ENCODE results near the gene ADGRV1.
"Not testable (repeated sequence)": the region's sequence is repeated elsewhere in the genome, so short reads cannot be mapped to it uniquely, and the experiment has no call there.

The ADGRV1 gene

DNA sequence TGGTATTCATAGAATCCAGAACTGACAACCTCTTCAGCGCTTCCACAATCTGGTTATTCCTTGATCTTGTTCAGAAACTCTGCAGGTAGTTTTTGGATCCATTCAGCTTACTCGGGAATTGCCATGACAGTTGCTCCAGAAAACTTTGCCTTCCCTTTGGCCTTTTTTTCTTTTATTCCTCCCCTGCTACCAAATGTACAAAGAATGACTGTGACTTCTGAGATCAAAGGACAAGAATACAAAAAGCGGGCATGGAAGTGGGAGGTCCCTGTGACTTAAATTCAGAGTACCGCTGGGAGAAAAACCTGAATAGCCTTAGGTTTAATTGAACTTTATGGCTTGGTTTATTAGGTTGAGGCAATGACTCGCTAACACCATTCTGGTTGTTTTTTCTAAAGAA, 59.5 kb downstream of the ADGRV1 start:
- Mint-ChIP-seq H3K4me1 (ENCODE audit: low read depth in 2 of 2) (peaks cover 3 to 4% of the 10 kb centered on the region in 2 donors), H3K27ac (no peak overlapping the region), H3K4me3 (no peak overlapping the region), H3K36me3 (ENCODE audit: insufficient read depth) (no peaks in the 10 kb centered on the region), H3K27me3 (no peaks in the 10 kb centered on the region), H3K9me3 (no peaks in the 10 kb centered on the region)
- no peak for ATAC-seq (replicated peaks)
- DNase-seq, result no peak

DNA sequence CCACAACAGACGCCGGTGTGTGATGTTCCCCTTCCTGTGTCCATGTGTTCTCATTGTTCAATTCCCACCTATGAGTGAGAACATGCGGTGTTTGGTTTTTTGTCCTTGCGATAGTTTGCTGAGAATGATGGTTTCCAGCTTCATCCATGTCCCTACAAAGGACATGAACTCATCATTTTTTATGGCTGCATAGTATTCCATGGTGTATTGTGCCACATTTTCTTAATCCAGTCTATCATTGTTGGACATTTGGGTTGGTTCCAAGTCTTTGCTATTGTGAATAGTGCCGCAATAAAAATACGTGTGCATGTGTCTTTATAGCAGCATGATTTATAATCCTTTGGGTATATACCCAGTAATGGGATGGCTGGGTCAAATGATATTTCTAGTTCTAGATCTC, 61.2 kb downstream of the ADGRV1 start:
- not testable (repeated sequence) for H3K4me3 Mint-ChIP-seq; DNase-seq; H3K9me3 Mint-ChIP-seq; H3K27me3 Mint-ChIP-seq; H3K4me1 Mint-ChIP-seq (ENCODE audit: low read depth in 2 of 2); H3K27ac Mint-ChIP-seq; ATAC-seq (replicated peaks); H3K36me3 Mint-ChIP-seq (ENCODE audit: insufficient read depth)

DNA sequence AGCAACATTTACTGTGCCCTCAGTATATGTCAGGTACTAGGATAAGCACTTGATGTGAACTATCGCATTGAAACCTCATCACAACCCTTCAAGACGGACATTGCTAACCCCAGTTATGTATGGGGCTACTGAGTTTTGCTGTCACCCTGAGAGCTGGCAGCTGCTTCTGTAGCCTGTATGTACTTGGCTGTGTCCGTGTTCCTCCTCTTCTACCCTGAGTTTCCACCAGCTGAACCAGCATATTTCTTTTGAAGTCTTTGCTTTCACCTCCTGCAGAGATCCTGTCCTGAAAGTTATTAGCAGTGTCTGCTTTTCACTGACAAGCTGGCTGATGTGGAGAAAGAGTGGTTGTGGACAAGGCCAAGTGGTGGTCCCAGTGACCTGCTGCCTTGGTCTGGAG, 63.3 kb downstream of the ADGRV1 start:
- H3K4me1 Mint-ChIP-seq (ENCODE audit: low read depth in 2 of 2), result no peaks in the 10 kb centered on the region
- H3K4me3 Mint-ChIP-seq, result no peak overlapping the region
- no peaks in the 10 kb centered on the region for H3K27me3 Mint-ChIP-seq
- no peak overlapping the region for H3K27ac Mint-ChIP-seq
- H3K36me3 Mint-ChIP-seq (ENCODE audit: insufficient read depth), result no peaks in the 10 kb centered on the region
- H3K9me3 Mint-ChIP-seq, result no peaks in the 10 kb centered on the region
- no peak for ATAC-seq (replicated peaks)
- DNase-seq, result no peak

DNA sequence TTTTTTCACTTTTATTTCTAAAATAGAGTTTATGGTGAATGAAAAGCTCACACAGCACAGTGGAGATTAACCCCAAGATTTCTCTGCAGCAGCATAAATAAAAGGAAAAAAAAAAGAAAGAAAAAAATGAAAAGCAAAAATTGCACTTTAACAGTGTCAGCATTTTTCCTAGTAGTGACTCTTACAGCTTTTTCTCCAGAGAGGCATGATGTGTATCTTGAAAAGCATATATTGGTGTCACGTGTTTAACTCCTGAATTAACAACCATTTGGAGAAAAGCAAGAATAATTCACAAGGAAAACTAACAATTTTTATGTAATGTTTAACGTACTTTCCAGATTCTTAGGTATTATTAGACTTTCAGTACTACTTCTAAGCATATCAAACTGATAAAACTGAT, 67.9 kb downstream of the ADGRV1 start:
- Mint-ChIP-seq H3K4me1 (ENCODE audit: low read depth in 2 of 2) (no peaks in the 10 kb centered on the region), H3K9me3 (no peaks in the 10 kb centered on the region), H3K27me3 (no peaks in the 10 kb centered on the region), H3K27ac (no peak overlapping the region), H3K36me3 (ENCODE audit: insufficient read depth) (no peaks in the 10 kb centered on the region), H3K4me3 (no peak overlapping the region)
- DNase-seq (no peak), ATAC-seq (replicated peaks) (no peak)

DNA sequence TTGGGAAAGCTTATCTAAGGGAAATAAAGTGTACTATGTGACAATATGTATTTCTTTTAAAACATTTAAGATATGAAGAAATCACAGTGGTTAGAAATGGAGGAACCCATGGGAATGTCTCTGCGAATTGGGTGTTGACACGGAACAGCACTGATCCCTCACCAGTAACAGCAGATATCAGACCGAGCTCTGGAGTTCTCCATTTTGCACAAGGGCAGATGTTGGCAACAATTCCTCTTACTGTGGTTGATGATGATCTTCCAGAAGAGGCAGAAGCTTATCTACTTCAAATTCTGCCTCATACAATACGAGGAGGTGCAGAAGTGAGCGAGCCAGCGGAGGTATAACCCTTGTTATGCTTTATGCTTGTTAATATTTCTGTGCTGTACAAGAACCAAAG, 69.9 kb downstream of the ADGRV1 start:
- no peaks in the 10 kb centered on the region for H3K36me3 Mint-ChIP-seq (ENCODE audit: insufficient read depth)
- H3K4me3 Mint-ChIP-seq, result no peak overlapping the region
- no peak overlapping the region for H3K27ac Mint-ChIP-seq
- ATAC-seq (replicated peaks) (no peak), DNase-seq (no peak)
- no peaks in the 10 kb centered on the region for H3K9me3 Mint-ChIP-seq
- H3K4me1 Mint-ChIP-seq (ENCODE audit: low read depth in 2 of 2), result no peaks in the 10 kb centered on the region
- no peaks in the 10 kb centered on the region for H3K27me3 Mint-ChIP-seq

DNA sequence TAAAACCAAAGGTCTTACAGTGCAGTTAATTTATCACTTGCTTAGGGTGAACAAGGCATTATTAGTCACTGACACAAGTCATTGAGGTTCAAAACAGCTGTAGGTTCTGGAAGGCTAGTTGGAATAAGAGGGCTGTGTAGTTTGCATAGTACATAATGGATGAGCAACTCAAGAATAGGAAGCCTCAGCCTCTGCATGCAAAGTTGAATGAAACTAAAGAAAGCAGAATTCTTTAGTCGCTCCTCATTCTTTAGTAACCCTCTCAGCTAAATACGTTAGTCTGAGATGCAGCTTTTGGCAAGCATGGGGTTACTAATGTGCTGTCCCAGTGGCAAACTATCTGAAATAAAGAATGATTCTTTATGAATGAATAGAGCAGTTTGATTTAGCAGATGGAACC, 74.2 kb downstream of the ADGRV1 start:
- Mint-ChIP-seq H3K36me3 (ENCODE audit: insufficient read depth) (no peaks in the 10 kb centered on the region), H3K27ac (no peak overlapping the region), H3K27me3 (no peaks in the 10 kb centered on the region), H3K9me3 (no peaks in the 10 kb centered on the region), H3K4me3 (no peak overlapping the region), H3K4me1 (ENCODE audit: low read depth in 2 of 2) (no peaks in the 10 kb centered on the region)
- DNase-seq (no peak), ATAC-seq (replicated peaks) (no peak)

DNA sequence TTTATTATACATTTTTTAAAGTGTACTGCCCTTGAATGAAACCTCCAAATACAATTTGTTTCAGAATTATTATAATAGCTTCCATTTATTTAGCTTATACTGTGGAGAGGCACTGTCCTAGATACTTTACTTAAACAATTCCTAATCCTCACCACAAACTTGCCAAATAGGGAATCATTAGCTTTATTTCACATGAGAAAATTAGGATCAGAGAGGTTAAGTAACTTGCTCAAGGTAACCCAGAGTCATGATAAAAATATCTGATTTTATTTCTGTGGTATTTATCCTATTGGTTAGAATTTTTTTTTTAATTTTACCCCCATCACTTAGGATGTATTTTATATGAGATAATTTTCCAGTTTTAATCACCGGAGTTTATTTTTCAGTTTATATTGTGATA, 78.4 kb downstream of the ADGRV1 start:
- no peaks in the 10 kb centered on the region for H3K36me3 Mint-ChIP-seq (ENCODE audit: insufficient read depth)
- H3K27ac Mint-ChIP-seq, result no peak overlapping the region
- no peak for ATAC-seq (replicated peaks)
- H3K27me3 Mint-ChIP-seq, result no peaks in the 10 kb centered on the region
- H3K4me3 Mint-ChIP-seq, result no peak overlapping the region
- no peaks in the 10 kb centered on the region for H3K9me3 Mint-ChIP-seq
- no peak for DNase-seq
- no peaks in the 10 kb centered on the region for H3K4me1 Mint-ChIP-seq (ENCODE audit: low read depth in 2 of 2)

DNA sequence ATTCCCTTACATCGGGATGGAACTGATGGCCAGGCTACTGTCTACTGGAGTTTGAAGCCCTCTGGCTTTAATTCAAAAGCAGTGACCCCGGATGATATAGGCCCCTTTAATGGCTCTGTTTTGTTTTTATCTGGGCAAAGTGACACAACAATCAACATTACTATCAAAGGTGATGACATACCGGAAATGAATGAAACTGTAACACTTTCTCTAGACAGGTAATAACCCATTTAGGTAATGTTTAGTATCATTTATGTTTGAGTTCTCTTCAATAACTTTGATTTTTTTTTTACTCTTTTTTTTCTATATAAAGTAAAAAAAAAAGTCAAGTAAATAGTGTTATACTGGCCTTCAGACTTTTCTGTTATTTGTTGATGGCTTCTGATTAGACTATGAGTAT, 79.1 kb downstream of the ADGRV1 start:
- H3K9me3 Mint-ChIP-seq, result no peaks in the 10 kb centered on the region
- no peak overlapping the region for H3K4me3 Mint-ChIP-seq
- H3K27ac Mint-ChIP-seq, result no peak overlapping the region
- no peaks in the 10 kb centered on the region for H3K36me3 Mint-ChIP-seq (ENCODE audit: insufficient read depth)
- no peaks in the 10 kb centered on the region for H3K4me1 Mint-ChIP-seq (ENCODE audit: low read depth in 2 of 2)
- ATAC-seq (replicated peaks), result no peak
- no peak for DNase-seq
- no peaks in the 10 kb centered on the region for H3K27me3 Mint-ChIP-seq

DNA sequence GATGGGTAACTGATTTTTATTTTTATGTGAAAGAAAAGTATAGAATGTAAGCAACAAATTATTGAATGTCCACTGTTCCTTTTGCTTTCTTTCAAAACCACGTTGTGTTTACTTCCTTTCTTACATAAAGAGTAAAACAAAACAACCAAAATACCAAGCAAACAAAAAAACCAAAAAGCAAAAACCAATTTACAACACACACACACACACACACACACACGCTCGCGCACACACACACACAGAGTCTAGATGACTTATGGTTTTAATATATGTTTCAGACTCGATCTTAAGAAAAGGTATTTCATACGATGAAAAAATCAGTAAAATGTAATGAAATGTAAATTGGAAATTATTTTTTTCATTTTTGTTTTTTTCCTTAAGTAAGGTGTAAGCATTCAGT, 80.3 kb downstream of the ADGRV1 start:
- H3K4me1 Mint-ChIP-seq (ENCODE audit: low read depth in 2 of 2), result no peaks in the 10 kb centered on the region
- no peak for DNase-seq

DNA sequence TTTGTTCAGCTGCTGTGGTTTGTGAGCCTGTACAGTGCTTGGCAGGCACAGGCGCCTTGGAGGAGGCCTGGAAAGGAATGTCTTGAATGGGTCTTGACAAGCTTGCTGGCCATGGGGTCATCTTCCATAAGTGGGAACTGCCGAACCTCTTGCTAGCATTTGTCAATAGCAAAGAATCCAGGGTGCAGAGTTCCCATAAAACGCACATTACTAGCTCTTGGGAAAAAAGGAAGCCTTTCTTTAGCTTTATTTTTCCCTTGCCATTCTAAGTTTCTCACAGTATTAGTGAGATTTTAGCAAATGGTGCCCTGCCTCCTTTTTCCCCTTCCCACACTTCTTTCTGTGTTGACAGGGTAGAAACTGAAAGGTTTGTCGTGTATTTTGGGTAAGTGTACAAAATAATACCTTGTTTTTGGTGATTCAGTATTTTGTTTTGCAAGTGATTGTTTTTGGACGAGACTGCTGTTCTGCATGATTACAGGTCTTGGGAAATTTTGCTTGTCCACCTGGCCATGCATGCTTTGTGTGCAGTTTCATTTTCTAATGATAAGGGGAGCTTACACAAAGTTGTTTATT, 82.0 kb downstream of the ADGRV1 start:
- Mint-ChIP-seq H3K4me3 (no peak overlapping the region), H3K9me3 (no peaks in the 10 kb centered on the region), H3K27me3 (no peaks in the 10 kb centered on the region), H3K4me1 (ENCODE audit: low read depth in 2 of 2) (no peaks in the 10 kb centered on the region), H3K27ac (no peak overlapping the region), H3K36me3 (ENCODE audit: insufficient read depth) (no peaks in the 10 kb centered on the region)
- DNase-seq (no peak), ATAC-seq (replicated peaks) (no peak)

More for the DNA sequence above, 80.3 kb downstream of the ADGRV1 start:
- Mint-ChIP-seq H3K9me3 (no peaks in the 10 kb centered on the region), H3K27me3 (no peaks in the 10 kb centered on the region), H3K27ac (no peak overlapping the region), H3K36me3 (ENCODE audit: insufficient read depth) (no peaks in the 10 kb centered on the region), H3K4me3 (no peak overlapping the region)
- ATAC-seq (replicated peaks), result no peak

DNA sequence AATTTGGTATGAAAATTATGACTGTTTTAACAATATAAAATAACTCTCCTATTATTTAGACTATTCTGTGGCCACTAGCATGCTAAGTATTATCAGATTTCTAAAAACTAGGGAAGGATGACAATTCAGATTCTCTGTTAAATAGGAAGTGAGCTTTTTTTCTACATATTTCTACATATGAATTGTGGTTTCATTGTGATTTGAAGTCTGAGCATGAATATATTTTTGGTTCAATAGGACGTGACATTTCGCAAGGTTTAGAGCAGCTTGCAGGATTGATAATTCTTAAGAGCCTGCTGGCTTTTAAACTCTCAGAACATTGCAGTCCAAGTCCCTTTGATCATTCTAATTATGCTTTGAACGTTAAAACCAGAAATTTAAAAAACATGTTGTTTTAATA, 82.9 kb downstream of the ADGRV1 start:
- Mint-ChIP-seq H3K36me3 (ENCODE audit: insufficient read depth) (no peaks in the 10 kb centered on the region), H3K4me3 (no peak overlapping the region), H3K9me3 (no peaks in the 10 kb centered on the region), H3K27ac (no peak overlapping the region), H3K4me1 (ENCODE audit: low read depth in 2 of 2) (no peaks in the 10 kb centered on the region), H3K27me3 (no peaks in the 10 kb centered on the region)
- no peak for ATAC-seq (replicated peaks)
- DNase-seq, result no peak

DNA sequence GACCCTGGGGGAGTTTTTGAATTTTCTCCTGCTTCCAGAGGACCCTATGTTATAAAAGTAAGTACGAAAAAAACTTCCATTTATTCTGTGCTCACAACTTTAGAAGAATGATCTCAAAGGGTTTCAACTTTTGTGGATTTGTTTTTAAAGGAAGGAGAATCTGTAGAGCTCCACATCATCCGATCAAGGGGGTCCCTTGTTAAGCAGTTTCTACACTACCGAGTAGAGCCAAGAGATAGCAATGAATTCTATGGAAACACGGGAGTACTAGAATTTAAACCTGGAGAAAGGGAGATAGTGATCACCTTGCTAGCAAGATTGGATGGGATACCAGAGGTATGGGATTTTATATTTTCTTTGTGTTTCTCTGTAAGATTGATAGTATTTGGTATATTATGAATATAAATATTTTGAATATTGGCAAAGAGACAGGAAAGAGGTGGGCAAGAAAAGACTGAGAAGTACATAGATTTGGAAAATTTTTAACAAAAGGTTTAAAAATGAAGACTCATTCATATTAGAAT, 84.2 kb downstream of the ADGRV1 start:
- H3K9me3 Mint-ChIP-seq, result no peaks in the 10 kb centered on the region
- DNase-seq (no peak), ATAC-seq (replicated peaks) (no peak)
- H3K4me3 Mint-ChIP-seq, result no peak overlapping the region
- H3K27ac Mint-ChIP-seq, result no peak overlapping the region
- H3K4me1 Mint-ChIP-seq (ENCODE audit: low read depth in 2 of 2), result no peaks in the 10 kb centered on the region
- peaks cover 0 to 7% of the 10 kb centered on the region in 2 donors for H3K27me3 Mint-ChIP-seq
- H3K36me3 Mint-ChIP-seq (ENCODE audit: insufficient read depth), result no peaks in the 10 kb centered on the region

DNA sequence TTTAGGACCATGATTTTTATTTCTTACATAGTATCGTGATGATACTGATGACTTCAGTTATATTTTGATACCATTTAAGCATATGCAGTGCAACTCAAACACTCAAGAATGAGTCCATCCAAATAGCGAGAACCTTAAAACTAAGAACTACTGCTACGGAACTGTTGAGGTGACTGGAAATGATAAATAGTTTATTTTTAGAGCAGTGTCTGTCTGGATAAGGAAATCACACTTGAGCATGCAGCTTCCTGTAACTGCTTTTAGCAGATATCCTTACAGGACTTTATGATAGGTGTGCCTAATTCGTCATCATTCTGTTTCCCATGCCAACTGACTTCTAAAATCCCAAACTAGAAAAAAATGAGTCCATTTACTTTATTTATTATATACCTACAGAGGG, 85.5 kb downstream of the ADGRV1 start:
- H3K4me3 Mint-ChIP-seq, result no peak overlapping the region
- H3K27me3 Mint-ChIP-seq, result peaks cover 0 to 7% of the 10 kb centered on the region in 2 donors
- ATAC-seq (replicated peaks), result no peak
- no peak overlapping the region for H3K27ac Mint-ChIP-seq
- H3K9me3 Mint-ChIP-seq, result no peaks in the 10 kb centered on the region
- H3K36me3 Mint-ChIP-seq (ENCODE audit: insufficient read depth), result no peaks in the 10 kb centered on the region
- DNase-seq, result no peak
- no peaks in the 10 kb centered on the region for H3K4me1 Mint-ChIP-seq (ENCODE audit: low read depth in 2 of 2)

DNA sequence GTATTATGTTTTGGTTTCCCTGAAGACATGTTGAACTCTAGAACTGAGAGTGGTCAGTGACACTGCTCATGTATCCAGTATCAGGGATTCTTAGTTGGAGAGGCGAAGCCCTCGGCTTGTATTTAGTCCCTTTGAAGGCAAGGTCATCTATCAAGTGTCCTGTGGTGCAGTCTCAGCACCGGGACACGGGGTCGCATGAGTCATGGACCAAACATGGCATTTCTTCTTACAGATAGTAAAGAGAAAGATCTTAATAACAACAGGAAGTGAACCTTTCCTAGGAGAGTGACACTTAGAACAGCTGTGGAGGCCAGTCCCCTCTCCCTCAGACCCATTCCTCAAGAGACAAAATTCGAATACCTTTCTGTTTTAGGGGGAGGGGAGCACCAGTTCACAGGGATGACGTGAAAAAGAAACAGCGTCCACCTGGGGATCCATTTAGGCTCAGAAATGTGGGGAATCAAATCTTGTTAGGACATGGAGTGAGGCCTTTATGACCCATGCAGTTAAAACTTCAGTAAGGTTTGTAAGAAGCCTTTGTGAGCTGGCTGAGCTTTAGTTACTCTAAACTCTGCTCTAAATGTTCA, 86.5 kb downstream of the ADGRV1 start:
- Mint-ChIP-seq H3K9me3 (no peaks in the 10 kb centered on the region), H3K36me3 (ENCODE audit: insufficient read depth) (no peaks in the 10 kb centered on the region), H3K4me1 (ENCODE audit: low read depth in 2 of 2) (no peaks in the 10 kb centered on the region), H3K4me3 (no peak overlapping the region), H3K27me3 (peaks cover 0 to 7% of the 10 kb centered on the region in 2 donors), H3K27ac (no peak overlapping the region)
- DNase-seq (no peak), ATAC-seq (replicated peaks) (no peak)

Data from effector memory CD8-positive, alpha-beta T cell (primary cell).